LNCaP clone FGC (cell line): ENCODE results near the gene IRF3.

ENCODE experiments used
- DNase-seq: peaks from one replicate; pipeline ENCODE4 v3.0.0-alpha.2; 2011; ENCODE audit warnings: low read depth
- H3K4me3 ChIP-seq: 2 replicates; pipeline ENCODE4 v1.5.1; 2011; ENCODE audit warnings: mild to moderate bottlenecking, low read depth, low read length, control low read depth
- TF ChIP-seq, protein P1 (sequence below): IDR thresholded peaks from 2 replicates; pipeline ENCODE4 v1.5.1; 2012; ENCODE audit warnings: mild to moderate bottlenecking; ENCODE audit not compliant: control insufficient read depth, insufficient read depth; ENCODE audit errors: extremely low read depth

Gene IRF3

DNA sequence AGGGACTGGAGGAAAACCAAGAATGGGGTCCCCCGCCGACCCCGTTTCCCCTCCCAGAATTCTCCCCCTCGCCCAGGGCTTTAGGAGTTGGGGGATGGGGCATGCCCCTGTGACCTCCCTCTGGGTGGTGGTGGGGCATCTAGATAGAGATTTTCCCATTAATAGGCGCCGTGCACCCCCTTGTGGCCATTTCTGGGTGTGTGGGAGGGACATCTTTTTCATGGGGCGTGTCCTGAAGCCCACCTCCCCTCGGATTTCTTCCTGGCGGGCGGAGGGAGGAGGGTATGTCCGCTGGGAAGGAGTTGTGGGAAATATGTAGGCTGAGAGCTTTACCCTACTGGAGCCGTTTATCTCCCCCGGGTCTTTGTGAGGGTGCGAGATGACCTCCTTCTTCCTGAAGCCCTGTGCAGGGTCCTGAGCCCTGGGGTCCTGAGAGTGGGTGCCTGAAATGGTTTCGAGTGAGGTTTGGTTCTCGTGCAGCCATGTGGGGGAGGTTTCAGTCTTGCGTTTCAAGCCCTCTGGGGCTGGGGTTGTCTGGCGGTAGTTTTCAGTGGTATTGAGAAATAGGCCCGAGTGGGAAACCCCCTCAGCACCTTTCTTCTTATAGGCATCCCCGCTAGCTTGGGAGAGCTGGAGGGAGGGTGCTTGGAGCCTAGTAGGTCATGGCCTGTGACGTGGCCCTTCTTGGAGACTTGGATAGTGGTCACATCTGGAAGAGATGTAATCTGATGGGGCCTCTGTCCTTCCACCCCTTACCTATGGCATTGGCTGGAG lies 12.4 kb upstream of the IRF3 start:
- H3K4me3 ChIP-seq, result peak overlapping the region; percentile 99
- no peak for DNase-seq
- TF ChIP-seq, protein P1, sequence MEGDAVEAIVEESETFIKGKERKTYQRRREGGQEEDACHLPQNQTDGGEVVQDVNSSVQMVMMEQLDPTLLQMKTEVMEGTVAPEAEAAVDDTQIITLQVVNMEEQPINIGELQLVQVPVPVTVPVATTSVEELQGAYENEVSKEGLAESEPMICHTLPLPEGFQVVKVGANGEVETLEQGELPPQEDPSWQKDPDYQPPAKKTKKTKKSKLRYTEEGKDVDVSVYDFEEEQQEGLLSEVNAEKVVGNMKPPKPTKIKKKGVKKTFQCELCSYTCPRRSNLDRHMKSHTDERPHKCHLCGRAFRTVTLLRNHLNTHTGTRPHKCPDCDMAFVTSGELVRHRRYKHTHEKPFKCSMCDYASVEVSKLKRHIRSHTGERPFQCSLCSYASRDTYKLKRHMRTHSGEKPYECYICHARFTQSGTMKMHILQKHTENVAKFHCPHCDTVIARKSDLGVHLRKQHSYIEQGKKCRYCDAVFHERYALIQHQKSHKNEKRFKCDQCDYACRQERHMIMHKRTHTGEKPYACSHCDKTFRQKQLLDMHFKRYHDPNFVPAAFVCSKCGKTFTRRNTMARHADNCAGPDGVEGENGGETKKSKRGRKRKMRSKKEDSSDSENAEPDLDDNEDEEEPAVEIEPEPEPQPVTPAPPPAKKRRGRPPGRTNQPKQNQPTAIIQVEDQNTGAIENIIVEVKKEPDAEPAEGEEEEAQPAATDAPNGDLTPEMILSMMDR, result peak; percentile 65

DNA sequence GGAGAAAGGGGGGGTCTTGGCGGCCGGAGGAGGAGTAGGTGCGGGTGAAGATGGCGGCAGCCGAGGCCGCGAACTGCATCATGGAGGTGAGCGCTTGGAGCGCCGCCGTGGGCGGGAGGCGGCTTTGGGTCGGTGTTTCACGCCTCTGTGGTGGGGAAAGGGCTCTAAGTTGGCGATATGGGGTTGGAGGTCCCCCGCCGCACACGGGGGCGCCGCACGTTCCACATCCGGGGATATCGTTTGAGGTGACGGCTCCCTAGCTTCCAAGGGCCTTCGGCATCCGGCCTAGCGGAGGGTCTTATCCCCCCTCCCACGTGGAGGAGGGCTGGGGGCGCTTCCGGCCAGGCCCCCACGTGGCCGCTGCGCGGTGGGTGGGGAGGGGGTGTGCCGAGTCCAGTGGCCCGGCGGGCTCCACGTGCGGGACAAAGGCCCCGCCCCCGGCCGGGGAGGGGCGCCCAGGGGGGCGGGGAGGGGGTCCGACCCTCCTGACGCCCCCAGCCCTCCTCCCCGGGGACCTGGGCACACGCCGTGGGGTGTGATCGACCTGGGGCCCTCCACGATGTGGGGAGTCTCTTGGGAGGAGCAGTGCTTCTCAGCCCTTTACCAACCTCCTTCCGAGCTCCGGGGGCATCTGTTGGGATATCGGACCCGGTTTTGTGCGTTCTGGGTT lies 11.7 kb upstream of the IRF3 start, which contains the start of gene PRMT1:
TSS of gene PRMT1 (plus strand) at position 41 of the 670 bp plus-strand sequence. CDS start at position 51, 10 bp downstream.
- H3K4me3 ChIP-seq, result peak within 1 kb of the TSS; percentile 99
- no peak for DNase-seq
- TF ChIP-seq, protein P1, result no peak

DNA sequence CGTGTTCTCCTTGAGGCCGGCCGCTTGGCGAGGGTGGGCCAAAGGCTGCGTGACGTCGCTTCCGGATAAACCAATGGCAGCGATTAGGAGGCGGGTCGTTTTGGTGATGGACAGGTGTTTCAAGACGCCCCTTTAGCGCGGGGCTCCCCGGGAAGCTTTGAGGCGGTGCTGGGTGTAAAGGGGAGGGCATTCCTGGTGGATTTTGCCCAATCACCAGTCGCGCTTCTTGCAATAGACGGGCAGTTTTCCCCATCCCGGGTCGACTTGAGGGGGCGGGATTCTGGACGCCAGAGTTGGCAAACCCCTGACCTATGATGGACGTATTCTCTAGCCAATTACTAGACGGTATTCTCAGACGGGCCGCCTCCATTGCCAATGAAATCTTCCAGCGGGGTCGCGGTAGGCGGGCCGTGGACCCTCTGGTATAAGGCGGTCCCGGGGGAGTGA lies 11.2 kb upstream of the IRF3 start:
- TF ChIP-seq, protein P1, result no peak
- H3K4me3 ChIP-seq, result peak overlapping the region; percentile 99
- DNase-seq, result peak; percentile 100

DNA sequence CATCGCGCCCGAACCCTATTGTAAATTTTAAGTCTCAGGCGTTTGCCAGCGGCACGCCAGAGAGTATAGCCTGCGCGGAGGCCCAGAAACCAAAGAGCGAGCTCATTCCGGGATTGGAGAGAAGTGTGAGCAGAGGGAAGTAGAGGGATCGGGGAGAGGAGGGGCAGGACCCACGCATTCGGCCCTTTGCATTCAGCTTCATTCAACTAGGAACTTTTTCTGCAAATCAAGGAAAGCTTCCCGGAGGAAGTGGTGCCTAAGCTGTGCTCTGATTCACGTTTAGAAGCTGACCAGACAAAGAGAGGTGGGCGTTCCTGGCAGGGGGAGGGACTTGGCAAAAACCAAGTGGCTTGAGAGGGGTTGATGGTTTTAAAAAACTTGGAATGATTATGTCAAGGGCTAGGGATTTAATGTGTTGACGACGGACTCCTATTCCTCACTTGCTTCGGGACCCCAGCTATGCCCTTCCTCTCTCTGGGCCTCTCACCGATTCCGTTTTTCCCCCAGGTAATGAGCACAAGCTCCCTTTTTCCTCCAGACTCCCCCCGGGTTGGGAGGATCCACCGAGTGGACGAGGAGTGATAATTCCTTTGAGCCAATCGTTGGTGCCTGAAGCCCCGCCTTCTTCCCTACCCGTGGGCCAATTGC lies 10.6 kb upstream of the IRF3 start:
- DNase-seq, result peak; percentile 96
- H3K4me3 ChIP-seq, result peak overlapping the region; percentile 99
- TF ChIP-seq, protein P1, result no peak

DNA sequence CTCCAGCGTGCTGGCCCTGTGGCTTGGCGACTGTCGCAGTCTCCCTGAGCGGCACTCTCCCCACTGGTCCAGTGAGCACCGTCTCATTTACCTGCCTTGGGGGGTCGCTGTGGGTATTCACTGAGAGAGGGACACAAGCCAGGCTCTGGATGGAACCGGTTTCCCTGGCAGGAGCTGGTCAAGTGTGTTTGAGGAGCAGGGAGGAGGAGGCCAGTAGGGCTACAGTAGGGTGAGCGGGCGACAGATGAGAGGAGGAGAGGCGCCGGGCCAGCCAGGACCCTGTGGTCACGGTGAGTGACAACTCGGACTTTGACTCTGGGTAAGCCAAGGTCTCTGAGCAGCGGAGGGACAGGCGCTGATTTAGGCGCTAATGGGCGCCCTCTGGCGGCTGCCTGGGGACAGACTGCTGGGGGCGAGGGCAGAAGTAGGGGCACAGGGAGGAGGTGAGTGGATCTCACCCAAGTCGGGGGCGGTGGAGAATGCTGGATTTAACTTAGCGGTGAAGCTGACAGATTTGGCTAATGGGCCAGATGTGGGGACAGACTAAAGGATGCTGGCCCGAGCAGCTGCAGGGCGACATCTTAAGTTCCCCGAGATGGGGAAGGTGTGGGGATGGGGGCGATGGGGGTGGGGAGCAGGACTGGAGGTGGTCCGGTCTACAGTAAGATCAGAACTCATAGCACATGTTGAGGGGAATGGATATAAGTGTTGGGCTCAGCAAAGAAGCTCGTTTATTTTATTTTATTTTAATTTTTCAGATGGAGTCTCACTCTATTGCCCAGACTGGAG lies 6.7 kb upstream of the IRF3 start:
- TF ChIP-seq, protein P1, result peak; percentile 96
- DNase-seq, result no peak
- no peak overlapping the region for H3K4me3 ChIP-seq

DNA sequence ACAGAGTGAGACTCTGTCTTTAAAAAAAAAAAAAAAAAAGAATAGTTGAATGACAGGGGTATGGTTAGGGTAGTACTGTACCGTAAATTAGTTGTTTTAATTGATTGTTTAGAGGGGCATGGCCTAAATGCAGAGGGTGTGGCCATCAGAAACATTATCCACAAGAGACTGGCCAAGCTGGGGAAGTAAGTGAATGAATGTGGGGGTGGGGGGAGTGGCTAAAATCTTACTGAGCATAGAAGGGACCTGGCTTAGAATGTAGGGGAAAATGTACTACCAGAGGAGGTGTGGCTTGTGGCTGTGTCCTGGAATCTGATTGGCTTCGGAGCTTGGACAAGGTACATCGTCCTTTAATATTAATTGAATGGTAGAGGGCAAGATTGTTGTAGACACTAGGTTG lies 3.9 kb upstream of the IRF3 start:
- no peak for DNase-seq
- TF ChIP-seq, protein P1, result no peak
- no peak overlapping the region for H3K4me3 ChIP-seq
